ENCODE results near the gene LRIT2.
"Not testable (repeated sequence)": the region's sequence is repeated elsewhere in the genome, so short reads cannot be mapped to it uniquely, and the experiment has no call there.

Gene LRIT2

DNA sequence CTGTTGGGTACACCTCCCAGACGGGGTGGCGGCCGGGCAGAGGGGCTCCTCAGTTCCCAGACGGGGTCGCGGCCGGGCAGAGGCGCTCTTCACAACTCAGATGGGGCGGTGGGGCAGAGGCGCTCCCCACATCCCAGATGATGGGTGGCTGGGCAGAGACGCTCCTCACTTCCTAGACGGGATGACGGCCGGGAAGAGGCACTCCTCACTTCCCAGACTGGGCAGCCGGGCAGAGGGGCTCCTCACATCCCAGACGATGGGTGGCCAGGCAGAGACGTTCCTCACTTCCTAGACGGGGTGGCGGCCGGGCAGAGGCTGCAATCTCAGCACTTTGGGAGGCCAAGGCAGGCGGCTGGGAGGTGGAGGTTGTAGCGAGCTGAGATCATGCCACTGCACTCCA, 45.0 kb downstream of the LRIT2 start:
- not testable (repeated sequence) for DNase-seq (ENCODE audit: low spot score)

DNA sequence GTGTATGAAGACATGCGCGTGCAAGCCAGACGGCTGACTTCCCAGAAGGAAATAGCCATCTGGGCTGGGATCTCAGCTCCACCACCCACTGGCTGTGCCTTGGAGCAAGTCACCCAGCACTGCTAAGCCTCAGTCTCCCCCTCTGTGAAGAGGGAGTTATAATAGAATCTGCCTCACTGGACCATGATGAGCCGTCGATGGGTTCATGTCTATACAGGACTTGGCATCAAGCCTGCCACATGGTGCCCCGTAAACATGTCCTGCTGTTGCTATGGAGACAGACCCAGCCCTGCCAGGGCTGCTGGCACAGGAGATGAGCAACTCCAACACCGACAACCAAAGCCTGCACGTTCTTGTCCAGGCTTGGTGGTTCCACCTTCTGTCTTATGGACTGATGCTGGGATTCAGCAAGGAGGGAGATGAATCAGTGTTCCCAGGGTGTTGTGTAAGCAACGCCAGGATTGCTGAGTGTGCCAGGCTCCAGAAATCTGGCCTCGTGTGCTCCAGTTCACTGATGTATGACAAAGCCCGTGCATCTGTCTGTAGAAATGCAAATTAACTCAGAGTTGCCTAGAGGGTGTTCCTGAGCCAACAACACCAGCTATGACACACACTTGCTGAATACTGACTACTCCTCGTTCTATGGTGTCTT, 46.2 kb downstream of the LRIT2 start:
- DNase-seq (ENCODE audit: low spot score) = no peak

DNA sequence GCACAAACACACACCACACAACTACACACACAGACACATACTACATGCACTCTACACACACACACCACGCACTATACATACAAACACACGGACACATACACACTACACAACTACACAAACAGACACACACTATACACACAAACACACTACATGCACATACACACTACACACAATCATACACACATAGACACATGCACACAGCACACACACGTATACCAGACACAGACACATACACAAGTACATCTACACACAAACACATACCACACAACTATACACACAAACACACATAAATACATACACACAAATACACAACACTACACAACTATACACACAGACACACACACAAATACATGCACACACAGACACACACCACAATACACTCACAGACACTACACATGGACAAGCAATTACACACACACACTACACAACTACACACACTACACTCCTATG, 47.2 kb downstream of the LRIT2 start:
- DNase-seq (ENCODE audit: low spot score) = no peak

DNA sequence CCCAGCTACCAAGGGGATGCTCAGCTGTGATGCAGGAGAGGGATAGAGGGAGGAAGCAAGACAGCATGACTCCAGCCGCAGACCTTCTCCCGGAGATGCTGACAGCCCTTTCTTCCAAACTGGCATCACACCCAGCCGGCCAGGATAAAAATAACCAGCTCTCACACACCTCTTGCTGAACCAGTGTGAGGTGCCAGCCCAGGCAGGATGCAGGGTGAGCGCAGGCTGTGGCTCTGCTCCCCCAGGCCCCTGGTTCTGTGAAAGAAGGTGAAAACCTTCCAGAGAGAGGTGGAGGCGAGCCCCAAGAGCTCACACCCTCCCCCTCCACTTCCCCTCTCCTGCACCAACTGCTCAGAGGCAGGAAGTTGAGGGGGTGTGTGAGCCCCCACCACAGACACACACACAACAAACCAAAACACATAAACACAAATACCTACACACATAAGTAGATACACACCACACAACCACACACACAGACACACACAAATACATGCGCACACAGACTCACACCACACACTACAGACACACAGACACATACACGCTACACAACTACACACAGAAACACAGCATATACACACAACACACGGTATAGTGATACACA, 47.7 kb downstream of the LRIT2 start:
- no peak for DNase-seq (ENCODE audit: low spot score)

DNA sequence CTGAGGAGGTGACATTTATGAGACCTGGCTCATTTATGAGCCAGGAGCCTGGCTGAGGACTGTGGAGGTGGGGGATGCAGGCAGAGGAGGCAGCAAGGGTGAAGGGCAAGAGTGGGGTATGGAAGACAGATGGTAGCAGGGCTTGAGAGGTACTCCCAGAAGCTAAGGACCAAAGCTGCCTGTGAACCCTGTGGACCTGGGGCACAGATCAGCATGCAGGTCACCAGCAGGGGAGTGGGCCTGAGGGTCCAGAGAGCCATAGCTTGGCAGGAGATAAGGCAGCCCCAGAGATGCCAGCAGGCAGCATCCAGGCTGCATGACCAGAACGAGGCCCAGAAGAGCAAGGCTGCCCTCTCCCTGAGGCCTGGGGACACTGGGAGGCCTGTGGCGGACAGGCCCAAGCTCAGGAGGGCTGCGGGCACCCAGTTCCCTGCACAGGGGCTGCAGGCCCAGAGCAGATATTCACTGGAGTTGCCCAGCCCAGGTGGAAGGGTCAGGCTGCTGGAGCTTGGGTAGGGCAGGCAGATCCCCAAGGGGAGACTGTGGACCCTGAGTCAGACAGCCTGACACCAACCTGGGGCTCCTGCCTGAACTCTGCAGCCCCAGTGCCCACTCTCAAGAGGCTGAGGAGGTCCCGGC, 48.4 kb downstream of the LRIT2 start:
- DNase-seq (ENCODE audit: low spot score) = no peak

DNA sequence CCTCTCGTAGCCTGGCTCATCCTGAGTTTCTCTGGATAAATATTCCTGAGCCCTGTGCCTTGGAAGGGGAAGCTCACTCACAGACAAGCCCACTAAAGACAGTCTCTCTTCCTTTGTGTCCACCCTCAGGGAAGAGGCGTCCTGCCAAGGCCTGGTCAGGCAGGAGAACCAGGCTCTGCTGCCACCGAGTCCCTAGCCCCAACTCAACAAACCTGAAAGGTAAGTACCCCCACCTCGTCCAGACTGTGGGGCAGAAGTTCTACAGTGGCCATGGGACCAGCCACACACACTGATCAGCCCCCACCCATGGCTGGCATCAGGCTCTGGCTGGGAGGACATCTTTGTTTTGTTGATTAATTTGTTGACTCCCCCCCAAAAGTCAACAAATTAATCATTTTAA, 49.0 kb downstream of the LRIT2 start:
- DNase-seq (ENCODE audit: low spot score) = no peak

DNA sequence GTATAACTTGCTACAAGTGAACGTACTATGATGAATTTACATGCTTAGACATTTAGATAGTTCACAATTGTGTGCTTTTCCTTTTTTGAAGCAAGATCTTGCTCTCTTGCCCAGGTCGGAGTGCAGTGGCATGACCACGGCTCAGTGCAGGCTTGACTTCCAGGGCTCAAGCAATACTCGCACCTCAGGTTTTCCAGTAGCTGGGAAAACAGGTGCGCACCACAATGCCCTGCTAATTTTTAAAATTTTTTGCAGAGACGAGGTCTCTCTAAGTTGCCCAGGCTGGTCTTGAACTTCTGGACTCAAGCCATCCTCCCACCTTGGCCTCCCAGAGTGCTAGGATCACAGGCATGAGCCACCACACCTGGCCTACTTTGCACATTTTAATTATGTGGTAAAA, 49.9 kb downstream of the LRIT2 start:
- DNase-seq (ENCODE audit: low spot score) = no peak

DNA sequence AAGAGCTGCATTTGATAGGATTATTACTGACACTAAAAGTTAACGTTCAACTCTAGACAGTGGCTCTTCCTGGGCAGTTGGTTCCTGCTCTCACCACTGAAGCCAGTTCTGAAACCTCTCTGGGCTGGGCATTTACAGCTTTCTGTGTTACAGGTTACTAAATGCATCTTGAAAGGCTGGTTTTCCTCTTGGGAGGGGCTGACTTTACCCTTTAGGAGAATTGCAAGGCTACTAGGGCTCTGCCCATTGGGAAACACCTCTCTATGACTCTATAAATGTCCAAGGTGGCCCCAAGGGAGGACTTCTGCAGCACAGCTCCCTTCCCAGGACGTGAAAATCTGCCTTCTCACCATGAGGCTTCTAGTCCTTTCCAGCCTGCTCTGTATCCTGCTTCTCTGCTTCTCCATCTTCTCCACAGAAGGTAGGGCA, 51.8 kb downstream of the LRIT2 start, which contains the start of gene GPR15LG:
GPR15LG (plus strand) TSS at position 301 of the 429 bp plus-strand sequence; CDS start at position 352, 51 bp downstream.
- no peak for DNase-seq (ENCODE audit: low spot score)

DNA sequence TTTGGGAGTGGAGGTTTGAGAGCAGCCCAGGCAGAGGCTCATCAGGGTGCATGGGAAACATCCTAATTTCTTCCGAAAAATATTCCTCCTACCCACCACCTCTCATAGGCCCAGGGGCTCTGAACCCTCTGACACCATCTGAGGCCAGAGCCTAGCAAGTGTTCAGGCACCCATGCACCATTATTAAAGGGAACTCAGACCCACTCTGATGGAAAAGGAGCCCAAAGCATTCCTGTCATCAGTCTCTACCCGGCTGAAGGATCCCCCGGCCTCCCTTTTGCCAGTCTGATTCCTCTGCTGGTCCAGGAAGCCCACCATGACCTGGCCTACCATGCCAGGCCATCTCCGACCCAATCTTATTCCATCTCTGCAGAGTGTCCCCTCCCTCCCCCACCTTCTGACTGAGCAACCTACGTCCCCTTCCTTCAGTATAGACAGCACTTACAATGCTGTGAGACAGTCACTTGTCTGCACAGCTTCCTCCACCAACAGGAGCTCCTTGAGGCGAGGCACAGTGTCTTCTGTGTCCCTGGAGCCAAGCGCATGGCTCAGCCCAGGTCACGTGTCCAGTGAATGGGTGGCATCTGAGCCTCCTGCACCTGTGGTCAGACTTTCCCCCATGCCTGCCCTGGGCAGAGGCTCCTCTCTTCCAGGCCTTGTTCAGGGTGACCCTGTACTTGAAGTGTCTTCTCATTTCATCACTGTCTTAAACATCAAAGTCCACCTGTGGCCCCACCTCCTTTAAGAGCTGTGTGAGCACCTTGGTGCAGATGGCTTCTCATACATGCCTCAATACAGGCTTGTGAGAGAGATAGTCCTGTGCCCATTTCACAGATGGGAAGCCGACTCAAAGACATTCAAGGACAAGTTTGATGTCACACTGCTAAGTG, 52.6 kb downstream of the LRIT2 start:
- no peak for DNase-seq (ENCODE audit: low spot score)

DNA sequence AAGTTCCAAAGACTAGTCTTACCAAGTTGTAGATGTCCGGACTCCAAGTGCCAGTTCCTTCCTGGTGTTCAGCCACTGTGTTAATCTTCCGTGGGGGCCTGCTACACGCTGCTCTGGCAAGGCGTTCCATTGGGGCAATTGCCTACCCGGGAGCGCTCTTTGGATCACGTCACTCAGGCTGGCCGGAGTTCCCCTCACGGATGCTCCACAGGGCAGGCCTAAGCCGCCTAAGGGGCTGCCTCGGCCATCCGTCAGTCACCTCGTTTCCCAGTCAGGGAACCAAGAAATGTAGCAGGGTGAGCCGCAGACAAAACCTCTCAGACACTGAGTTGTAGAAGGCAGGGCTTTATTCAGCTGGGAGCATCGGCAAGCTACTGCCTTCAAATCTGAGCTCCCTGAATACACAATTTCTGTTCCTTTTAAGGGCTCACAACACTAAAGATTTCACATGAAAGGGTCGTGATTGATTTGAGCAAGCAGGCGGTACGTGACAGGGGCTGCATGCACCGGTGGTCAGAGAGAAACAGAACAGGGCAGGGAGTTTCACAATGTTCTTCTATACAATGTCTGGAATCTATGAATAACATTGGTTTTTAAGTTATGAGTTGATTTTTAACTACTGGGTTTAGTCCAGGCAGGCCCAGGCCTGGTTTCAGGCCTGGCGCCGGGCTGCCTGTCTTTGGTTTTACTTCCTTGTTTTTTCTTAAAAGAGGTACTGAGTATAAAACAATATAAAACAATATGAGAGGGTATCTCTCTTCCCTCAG, 53.5 kb downstream of the LRIT2 start:
- not testable (repeated sequence) for DNase-seq (ENCODE audit: low spot score)

DNA sequence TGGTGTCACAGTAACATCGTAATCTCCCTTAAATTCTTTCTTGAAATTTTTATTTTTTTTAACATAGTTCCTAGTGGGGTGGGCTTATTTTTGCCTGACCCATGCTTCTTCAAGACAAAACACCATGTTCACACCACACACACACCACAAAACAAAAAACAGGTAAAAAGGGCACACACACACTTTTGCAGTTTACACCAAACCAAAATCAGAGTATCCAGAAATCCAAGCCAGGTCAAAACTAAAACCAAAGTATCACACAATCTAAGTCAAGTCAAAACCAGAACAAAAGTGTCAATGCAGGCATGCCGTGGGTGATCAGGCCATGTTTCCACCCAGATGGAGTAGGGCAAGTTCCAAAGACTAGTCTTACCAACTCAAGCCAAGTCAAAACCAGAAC, 54.1 kb downstream of the LRIT2 start:
- DNase-seq (ENCODE audit: low spot score) = not testable (repeated sequence)

All from pons (tissue), 1 donor.